ENCODE measurements around the gene ASAP2. TPM values are rescaled to one million over a fixed set of nuclear protein-coding genes. Genes with fewer than 3 reads are reported as not detected.

The ASAP2 gene
- polyA plus RNA-seq, 1 donor from 2014 or later = 41.0 TPM

GRCh38 chr2:9439536-9439935 is 232.9 kb downstream of the ASAP2 start:
- H3K9ac ChIP-seq (ENCODE audit: low read length) = no peak overlapping the region
- no peaks in the 10 kb centered on the region for H3F3A ChIP-seq (ENCODE audit: insufficient read depth, low read length, poor library complexity, severe bottlenecking)
- no peak overlapping the region for H3K4me3 ChIP-seq (ENCODE audit: low read length)
- no peak overlapping the region for H3K27ac ChIP-seq (ENCODE audit: low read length)
- H3K79me2 ChIP-seq (replicated peaks; ENCODE audit: insufficient read depth, low read length) = no peaks in the 10 kb centered on the region
- H3K36me3 ChIP-seq (ENCODE audit: insufficient read depth, low read length) = peaks cover 12% of the 10 kb centered on the region
- no peak for TF ChIP-seq RAD21 (conservative IDR thresholded peaks at IDR 0.05)
- no peak for TF ChIP-seq TAF1 (IDR thresholded peaks at IDR 0.05; ENCODE audit: low read depth)
- no peak for TF ChIP-seq CTCF (IDR thresholded peaks at IDR 0.05; ENCODE audit: poor library complexity, severe bottlenecking)
- TF ChIP-seq SMC3 (conservative IDR thresholded peaks at IDR 0.05; ENCODE audit: poor library complexity) = no peak
- no peak for TF ChIP-seq POLR2AphosphoS5 (IDR thresholded peaks at IDR 0.05)
- no peak for TF ChIP-seq REST (IDR thresholded peaks at IDR 0.05; ENCODE audit: borderline replicate concordance)
- H3K9me2 ChIP-seq (ENCODE audit: insufficient read depth, low read length) = no peaks in the 10 kb centered on the region
- H3K27me3 ChIP-seq (ENCODE audit: insufficient read depth, low read depth, low read length) = no peaks in the 10 kb centered on the region
- no peaks in the 10 kb centered on the region for H3K9me3 ChIP-seq (ENCODE audit: low read length)
- H2AFZ ChIP-seq (ENCODE audit: low read depth, low read length) = no peak overlapping the region
- no peak overlapping the region for H3K4me2 ChIP-seq (ENCODE audit: low read length)
- H4K20me1 ChIP-seq (ENCODE audit: insufficient read depth) = no peaks in the 10 kb centered on the region

GRCh38 chr2:9440058-9440727 is 233.6 kb downstream of the ASAP2 start:
- Histone ChIP-seq H3K4me2 (ENCODE audit: low read length) (no peak overlapping the region), H3K4me3 (ENCODE audit: low read length) (no peak overlapping the region), H3K36me3 (ENCODE audit: insufficient read depth, low read length) (peaks cover 12% of the 10 kb centered on the region)

More at GRCh38 chr2:9440058-9440727, 233.6 kb downstream of the ASAP2 start:
- H3F3A ChIP-seq (ENCODE audit: insufficient read depth, low read length, poor library complexity, severe bottlenecking) = no peaks in the 10 kb centered on the region
- no peak overlapping the region for H2AFZ ChIP-seq (ENCODE audit: low read depth, low read length)
- H3K9me3 ChIP-seq (ENCODE audit: low read length) = no peaks in the 10 kb centered on the region
- H4K20me1 ChIP-seq (ENCODE audit: insufficient read depth) = no peaks in the 10 kb centered on the region
- H3K9ac ChIP-seq (ENCODE audit: low read length) = no peak overlapping the region
- TF ChIP-seq CTCF (IDR thresholded peaks at IDR 0.05; ENCODE audit: poor library complexity, severe bottlenecking) (no peak), MXI1 (conservative IDR thresholded peaks at IDR 0.05; ENCODE audit: poor library complexity, severe bottlenecking) (no peak), EZH2 (IDR thresholded peaks at IDR 0.05; ENCODE audit: borderline replicate concordance, insufficient read depth, low read length, poor library complexity, severe bottlenecking) (no peak), REST (IDR thresholded peaks at IDR 0.05; ENCODE audit: borderline replicate concordance) (no peak), TAF1 (IDR thresholded peaks at IDR 0.05; ENCODE audit: low read depth) (no peak), EP300 (conservative IDR thresholded peaks at IDR 0.05; ENCODE audit: poor library complexity, severe bottlenecking) (no peak), POLR2AphosphoS5 (IDR thresholded peaks at IDR 0.05) (no peak), SMC3 (conservative IDR thresholded peaks at IDR 0.05; ENCODE audit: poor library complexity) (no peak), RAD21 (conservative IDR thresholded peaks at IDR 0.05) (no peak)
- H3K9me2 ChIP-seq (ENCODE audit: insufficient read depth, low read length) = no peaks in the 10 kb centered on the region
- no peaks in the 10 kb centered on the region for H3K79me2 ChIP-seq (replicated peaks; ENCODE audit: insufficient read depth, low read length)
- H3K27ac ChIP-seq (ENCODE audit: low read length) = no peak overlapping the region
- no peaks in the 10 kb centered on the region for H3K27me3 ChIP-seq (ENCODE audit: insufficient read depth, low read depth, low read length)
